DND-41 (cell line): ENCODE measurements around the gene CRHR2.
A peak's percentile ranks its signal among the peaks of the same experiment; 100 is the strongest.

Experiments used
- ATAC-seq: fragments of 200-7000 bp; cut with Tn5 transposase; 3 replicates; pipeline ENCODE4 v1.9.1; 2021; ENCODE audit warnings: low read depth; ENCODE audit not compliant: insufficient read depth
- DNase-seq: peaks from one replicate; pipeline ENCODE4 v3.0.0-alpha.2; 2020
- H2AFZ ChIP-seq: 2 replicates; pipeline ENCODE4 v1.6.0; 2012; ENCODE audit warnings: low read depth, low read length
- H3K27ac ChIP-seq: 2 replicates; pipeline ENCODE4 v1.5.1; 2012; ENCODE audit warnings: low read length, inconsistent platforms
- H3K27me3 ChIP-seq: fragments of 200-600 bp; sonication (generic); 2 replicates; pipeline ENCODE4 v1.6.0; 2012; ENCODE audit warnings: low read length, mild to moderate bottlenecking, inconsistent platforms; ENCODE audit not compliant: insufficient read depth, poor library complexity
- H3K36me3 ChIP-seq: 2 replicates; pipeline ENCODE4 v1.5.1; 2012; ENCODE audit warnings: low read length, inconsistent platforms; ENCODE audit not compliant: insufficient read depth
- H3K4me1 ChIP-seq: 2 replicates; pipeline ENCODE4 v1.5.1; 2012; ENCODE audit warnings: mild to moderate bottlenecking, low read length; ENCODE audit not compliant: insufficient read depth
- H3K4me2 ChIP-seq: 2 replicates; pipeline ENCODE4 v1.6.0; 2012; ENCODE audit warnings: mild to moderate bottlenecking, moderate library complexity, low read length, inconsistent platforms; ENCODE audit not compliant: insufficient read depth
- H3K4me3 ChIP-seq, 2 experiments: fragments of 200-600 bp in 1 of 2; shearing (Covaris generic) in 1 of 2; 2 replicates each; pipeline ENCODE4 v1.5.1; 2012 to 2016; ENCODE audit warnings: inconsistent platforms in 2 of 2, low read length in 2 of 2, mild to moderate bottlenecking in 2 of 2, low read depth in 1 of 2, moderate library complexity in 1 of 2
- H3K79me2 ChIP-seq: 2 replicates; pipeline ENCODE4 v1.6.0; 2012; ENCODE audit warnings: low read length, inconsistent platforms; ENCODE audit not compliant: insufficient read depth
- H3K9ac ChIP-seq: 2 replicates; pipeline ENCODE4 v1.6.0; 2012; ENCODE audit warnings: low read depth, mild to moderate bottlenecking, inconsistent platforms, low read length, moderate library complexity
- H3K9me3 ChIP-seq: 2 replicates; pipeline ENCODE4 v1.5.1; 2012; ENCODE audit warnings: low read length, moderate library complexity, mild to moderate bottlenecking, inconsistent platforms; ENCODE audit not compliant: insufficient read depth, severe bottlenecking
- H4K20me1 ChIP-seq: 2 replicates; pipeline ENCODE4 v1.6.0; 2012; ENCODE audit warnings: low read length; ENCODE audit not compliant: insufficient read depth
- CTCF ChIP-seq: IDR thresholded peaks from 2 replicates; pipeline ENCODE4 v1.5.1; 2012; ENCODE audit warnings: borderline replicate concordance, low read length, moderate library complexity, mild to moderate bottlenecking; ENCODE audit not compliant: poor library complexity, severe bottlenecking; ENCODE audit errors: extremely low read depth
- EZH2 ChIP-seq: IDR thresholded peaks from 3 replicates; pipeline ENCODE4 v1.6.1; 2012; ENCODE audit warnings: borderline replicate concordance, low read depth, mild to moderate bottlenecking, moderate library complexity, low read length, inconsistent platforms; ENCODE audit not compliant: severe bottlenecking

The CRHR2 gene

DNA sequence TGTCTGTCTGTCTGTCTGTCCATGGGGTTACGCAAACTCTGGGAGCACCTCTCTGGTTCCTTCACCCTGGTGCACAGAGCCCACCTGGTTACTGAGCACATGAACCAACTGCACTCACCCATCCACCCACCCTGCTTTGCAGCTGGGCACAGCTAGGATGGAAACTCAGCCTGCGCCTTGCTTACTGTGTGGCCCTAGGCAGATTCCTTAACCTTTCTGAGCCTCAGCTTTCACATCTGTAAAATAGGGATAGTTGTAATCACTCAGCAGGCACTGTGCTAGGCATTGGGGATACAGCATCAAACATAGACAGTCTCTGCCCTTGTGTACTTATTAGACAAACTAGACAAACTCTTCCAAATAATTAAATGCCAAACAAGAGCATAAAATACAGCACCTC, 47.8 kb upstream of the CRHR2 start:
- H4K20me1 ChIP-seq: no peaks in the 10 kb centered on the region
- H3K27me3 ChIP-seq: no peaks in the 10 kb centered on the region
- TF ChIP-seq CTCF (no peak), EZH2 (no peak)
- H3K4me1 ChIP-seq: peaks cover 21% of the 10 kb centered on the region
- H3K27ac ChIP-seq: no peak overlapping the region
- H3K4me2 ChIP-seq: no peak overlapping the region
- H3K79me2 ChIP-seq: no peaks in the 10 kb centered on the region
- no peak overlapping the region for H3K4me3 ChIP-seq
- no peaks in the 10 kb centered on the region for H3K36me3 ChIP-seq
- no peak for ATAC-seq
- no peaks in the 10 kb centered on the region for H3K9me3 ChIP-seq
- H2AFZ ChIP-seq: no peak overlapping the region
- DNase-seq: no peak
- no peak overlapping the region for H3K9ac ChIP-seq

DNA sequence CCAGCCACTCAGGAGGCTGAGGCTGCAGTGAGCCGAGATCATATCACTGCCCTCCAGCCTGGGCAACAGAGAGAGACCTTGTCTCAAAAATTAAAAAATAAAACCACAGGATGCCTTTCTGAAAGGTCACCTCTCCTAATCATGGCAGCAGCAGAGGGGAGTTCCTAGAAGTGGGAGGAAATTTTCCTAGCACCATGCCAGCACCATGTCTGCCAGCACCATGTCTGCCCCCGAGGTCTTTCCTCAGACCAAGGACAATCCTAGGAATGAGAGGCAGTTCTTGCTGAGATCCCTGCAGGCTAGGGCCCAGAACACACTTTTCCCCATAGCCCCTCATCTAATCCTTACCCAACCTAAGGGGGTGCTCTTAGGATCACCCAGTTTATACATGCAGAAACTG, 47.4 kb upstream of the CRHR2 start:
- peaks cover 21% of the 10 kb centered on the region for H3K4me1 ChIP-seq
- DNase-seq: no peak
- no peak overlapping the region for H3K27ac ChIP-seq
- no peaks in the 10 kb centered on the region for H3K79me2 ChIP-seq
- H3K9me3 ChIP-seq: no peaks in the 10 kb centered on the region
- H3K4me2 ChIP-seq: no peak overlapping the region
- no peaks in the 10 kb centered on the region for H3K27me3 ChIP-seq
- ATAC-seq: no peak
- H3K9ac ChIP-seq: no peak overlapping the region
- no peaks in the 10 kb centered on the region for H4K20me1 ChIP-seq
- no peak overlapping the region for H3K4me3 ChIP-seq
- TF ChIP-seq EZH2: no peak
- TF ChIP-seq CTCF: no peak
- no peak overlapping the region for H2AFZ ChIP-seq
- no peaks in the 10 kb centered on the region for H3K36me3 ChIP-seq

DNA sequence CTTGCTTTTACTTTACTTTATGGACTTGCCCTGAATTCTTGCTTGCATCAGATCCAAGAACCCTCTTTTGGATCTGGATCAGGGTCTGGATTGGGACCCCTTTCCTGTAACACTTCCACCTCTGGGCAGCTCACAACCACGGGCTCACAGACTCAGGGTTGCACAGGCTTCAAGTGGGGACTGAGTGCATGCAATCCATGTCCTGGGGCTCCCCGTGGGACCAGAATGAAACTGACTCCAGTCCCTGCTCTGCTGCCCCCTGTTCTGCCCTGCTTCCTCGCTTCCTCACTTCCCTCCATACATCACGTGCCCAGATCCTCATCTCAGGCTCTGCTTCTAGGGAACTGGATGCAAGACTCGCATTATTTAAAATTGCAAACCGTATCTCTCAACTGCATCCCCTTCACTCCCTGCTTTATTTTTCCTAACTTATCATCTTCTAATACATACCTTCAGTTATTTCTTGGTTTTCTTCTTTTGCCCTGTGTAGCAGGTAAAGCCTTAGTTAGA, 46.4 kb upstream of the CRHR2 start:
- no peak overlapping the region for H3K27ac ChIP-seq
- H2AFZ ChIP-seq: peak overlapping the region; percentile 7; the same call in 1 of the 2 replicates
- no peaks in the 10 kb centered on the region for H3K79me2 ChIP-seq
- H3K9ac ChIP-seq: no peak overlapping the region
- H4K20me1 ChIP-seq: no peaks in the 10 kb centered on the region
- H3K9me3 ChIP-seq: no peaks in the 10 kb centered on the region
- no peak for ATAC-seq
- no peak overlapping the region for H3K4me3 ChIP-seq
- H3K27me3 ChIP-seq: no peaks in the 10 kb centered on the region
- no peak overlapping the region for H3K4me2 ChIP-seq
- TF ChIP-seq CTCF (no peak), EZH2 (no peak)
- H3K36me3 ChIP-seq: no peaks in the 10 kb centered on the region
- no peak for DNase-seq
- peaks cover 21% of the 10 kb centered on the region for H3K4me1 ChIP-seq
